SU-DHL-6 (cell line): Measurements from ENCODE around the gene CCR6.
"Not testable (repeated sequence)": the region's sequence is repeated elsewhere in the genome, so short reads cannot be mapped to it uniquely, and the experiment has no call there.

Source experiments
- H2AFZ ChIP-seq: fragments of 200-600 bp; sonication (generic); 2 replicates; pipeline ENCODE4 v1.6.1; 2014; ENCODE audit warnings: low read depth, mild to moderate bottlenecking, moderate library complexity, mixed read lengths, antibody characterized with exemption, low read length; ENCODE audit not compliant: severe bottlenecking
- H3F3A ChIP-seq: fragments of 200-600 bp; shearing (Covaris generic); 2 replicates; pipeline ENCODE4 v1.6.0; 2016; ENCODE audit warnings: antibody characterized with exemption, mild to moderate bottlenecking; ENCODE audit not compliant: insufficient read depth
- H3K27ac ChIP-seq: fragments of 200-600 bp; sonication (generic); 2 replicates; pipeline ENCODE4 v1.5.1; 2016; ENCODE audit warnings: low read depth, mild to moderate bottlenecking, low read length, moderate library complexity, mixed read lengths
- H3K27me3 ChIP-seq: fragments of 200-600 bp; sonication (generic), shearing (Covaris generic); 2 replicates; pipeline ENCODE4 v1.6.0; 2014; ENCODE audit warnings: mild to moderate bottlenecking, low read length
- H3K36me3 ChIP-seq: fragments of 200-600 bp; sonication (generic); 2 replicates; pipeline ENCODE4 v1.6.1; 2014; ENCODE audit warnings: mild to moderate bottlenecking, low read length, mixed read lengths
- H3K4me2 ChIP-seq: fragments of 300-600, 200-600 bp; shearing (Covaris generic), sonication (generic); 2 replicates; pipeline ENCODE4 v1.6.0; 2014; ENCODE audit warnings: low read length, low read depth, mild to moderate bottlenecking; ENCODE audit not compliant: poor library complexity, severe bottlenecking
- H3K4me3 ChIP-seq: fragments of 200-600 bp; sonication (generic); 2 replicates; pipeline ENCODE4 v1.5.1; 2014; ENCODE audit warnings: antibody characterized with exemption, low read length, mild to moderate bottlenecking, mixed read lengths; ENCODE audit not compliant: insufficient read depth, poor library complexity, severe bottlenecking
- H3K79me2 ChIP-seq: fragments of 200-600 bp; sonication (generic); 2 replicates; pipeline ENCODE4 v1.6.1; 2014; ENCODE audit warnings: mild to moderate bottlenecking, low read length, moderate library complexity; ENCODE audit not compliant: insufficient read depth
- H3K9ac ChIP-seq: fragments of 200-600 bp; sonication (generic); 2 replicates; pipeline ENCODE4 v1.7.0; 2014; ENCODE audit warnings: mild to moderate bottlenecking, low read length
- H3K9me2 ChIP-seq: fragments of 200-600 bp; sonication (generic); replicated peaks from 2 replicates; pipeline ENCODE4 v1.6.1; 2014; ENCODE audit warnings: low read length; ENCODE audit not compliant: insufficient read depth
- H3K9me3 ChIP-seq: fragments of 200-600 bp; sonication (generic); 2 replicates; pipeline ENCODE4 v1.6.1; 2014; ENCODE audit warnings: low read length, mixed read lengths; ENCODE audit not compliant: insufficient read depth
- H4K20me1 ChIP-seq: fragments of 200-600 bp; sonication (generic); 2 replicates; pipeline ENCODE4 v1.6.1; 2014; ENCODE audit warnings: low read depth, mild to moderate bottlenecking, antibody characterized with exemption, low read length, moderate library complexity, mixed read lengths

The CCR6 gene

DNA sequence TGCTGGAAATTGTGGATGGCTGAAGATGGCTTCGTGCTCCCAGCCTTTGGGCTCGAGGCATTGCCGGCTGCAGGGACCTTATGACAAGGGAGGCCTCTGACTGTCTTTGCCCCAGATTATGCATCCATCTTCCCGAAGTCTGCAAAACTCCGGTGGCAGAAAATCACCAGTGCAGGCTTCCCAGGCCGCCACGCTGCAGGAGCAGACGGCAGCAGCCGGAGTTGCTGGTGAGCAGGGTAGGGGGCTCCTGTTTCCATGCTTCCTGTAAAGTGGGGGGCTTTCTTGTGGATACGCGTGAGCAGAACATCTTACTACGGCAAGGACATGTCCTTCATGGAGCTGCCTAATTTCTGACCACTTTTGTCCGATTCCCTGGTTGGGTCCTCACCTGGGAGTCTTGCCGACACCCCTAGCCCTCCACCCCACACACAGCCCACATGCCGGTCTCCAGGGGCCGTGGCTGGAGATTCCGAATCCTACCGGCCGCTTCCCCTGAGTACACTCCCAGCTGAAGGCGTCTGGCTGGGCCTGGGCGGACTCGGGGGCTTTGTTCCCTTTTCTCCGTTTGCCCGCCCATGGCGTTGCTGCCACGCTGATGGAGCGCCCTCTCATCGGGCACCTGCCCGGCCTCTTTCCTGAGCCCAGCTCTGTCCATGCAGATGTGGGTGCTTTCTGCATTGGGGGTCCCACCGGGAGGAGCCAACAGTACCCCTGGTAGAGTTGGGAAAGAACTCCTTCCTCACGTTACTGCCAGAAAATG is 56.2 kb downstream of the CCR6 start:
- H3K27ac ChIP-seq, H2AFZ ChIP-seq, H3K9me2 ChIP-seq, H4K20me1 ChIP-seq, H3K4me2 ChIP-seq, H3K9me3 ChIP-seq, H3K36me3 ChIP-seq, H3K4me3 ChIP-seq, H3K9ac ChIP-seq, H3F3A ChIP-seq, H3K27me3 ChIP-seq, H3K79me2 ChIP-seq: not testable (repeated sequence)

DNA sequence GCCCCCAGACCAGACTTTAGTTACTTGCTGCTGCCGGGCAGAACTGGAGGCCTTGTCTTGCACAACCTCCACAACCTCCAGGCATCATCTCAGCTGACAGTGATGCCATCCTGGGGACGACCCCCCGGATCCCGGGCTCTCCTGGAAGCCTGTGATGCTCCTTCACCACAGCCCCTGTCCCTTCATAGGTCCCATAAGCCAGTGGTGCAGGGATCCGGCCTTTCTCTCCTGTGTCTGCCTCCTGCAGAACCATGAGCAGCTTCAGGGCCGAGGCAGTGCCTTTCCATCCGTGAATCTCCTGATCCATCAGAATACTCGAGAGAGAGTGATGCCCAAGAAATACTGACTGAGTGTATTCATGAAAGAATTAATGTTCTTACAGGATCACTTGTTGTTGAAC is 57.2 kb downstream of the CCR6 start:
- not testable (repeated sequence) for H3K27me3 ChIP-seq, H3K9me2 ChIP-seq, H3K9me3 ChIP-seq, H3K4me2 ChIP-seq, H3F3A ChIP-seq, H3K79me2 ChIP-seq, H3K4me3 ChIP-seq, H3K36me3 ChIP-seq, H3K9ac ChIP-seq, H2AFZ ChIP-seq, H4K20me1 ChIP-seq, H3K27ac ChIP-seq

DNA sequence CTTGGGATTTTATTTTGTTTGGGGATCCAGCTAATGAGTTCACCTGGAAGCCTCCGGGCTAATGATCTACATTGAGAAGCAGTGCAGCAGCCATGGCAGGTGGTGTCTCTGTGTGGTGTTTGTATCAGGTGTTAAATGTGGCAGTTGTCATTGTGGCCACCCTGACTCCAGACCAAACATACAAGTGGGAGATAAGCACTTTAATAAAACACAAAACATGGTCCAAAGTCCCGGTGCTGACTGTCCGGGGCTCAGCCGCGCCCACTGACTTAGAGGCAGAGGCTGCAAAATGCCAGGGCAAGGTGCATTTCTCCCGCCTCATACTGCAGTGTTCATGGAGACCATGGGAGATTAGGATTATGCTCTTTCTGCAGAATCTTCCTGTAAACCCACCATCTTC is 58.5 kb downstream of the CCR6 start:
- H3K9me3 ChIP-seq, H3F3A ChIP-seq, H3K9me2 ChIP-seq, H3K36me3 ChIP-seq, H3K27me3 ChIP-seq, H2AFZ ChIP-seq, H3K4me3 ChIP-seq, H3K4me2 ChIP-seq, H3K79me2 ChIP-seq, H4K20me1 ChIP-seq, H3K27ac ChIP-seq, H3K9ac ChIP-seq: not testable (repeated sequence)

DNA sequence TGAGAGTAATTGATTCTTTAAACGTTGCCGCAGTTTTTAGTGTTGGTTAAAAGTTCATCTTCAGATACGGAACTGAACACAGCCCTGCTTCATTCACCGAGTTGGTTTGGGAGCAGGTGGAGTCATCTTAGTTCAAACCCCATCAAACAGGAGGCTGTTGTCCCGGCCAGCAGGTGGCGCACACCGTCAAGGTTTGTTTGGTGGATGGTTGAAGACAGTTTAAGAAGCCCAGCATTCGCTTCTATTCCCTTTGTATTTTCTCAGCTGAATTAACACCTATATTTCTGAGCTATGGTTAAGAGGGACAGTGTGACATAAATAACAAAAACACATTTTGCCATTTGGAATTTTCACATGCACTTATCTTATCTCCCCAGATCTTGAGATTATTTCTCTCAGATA is 60.0 kb downstream of the CCR6 start:
- not testable (repeated sequence) for H3K36me3 ChIP-seq, H3K9me3 ChIP-seq, H3K27ac ChIP-seq, H3K79me2 ChIP-seq, H2AFZ ChIP-seq, H3K9ac ChIP-seq, H3K4me2 ChIP-seq, H3K27me3 ChIP-seq, H3F3A ChIP-seq, H3K9me2 ChIP-seq, H3K4me3 ChIP-seq, H4K20me1 ChIP-seq

DNA sequence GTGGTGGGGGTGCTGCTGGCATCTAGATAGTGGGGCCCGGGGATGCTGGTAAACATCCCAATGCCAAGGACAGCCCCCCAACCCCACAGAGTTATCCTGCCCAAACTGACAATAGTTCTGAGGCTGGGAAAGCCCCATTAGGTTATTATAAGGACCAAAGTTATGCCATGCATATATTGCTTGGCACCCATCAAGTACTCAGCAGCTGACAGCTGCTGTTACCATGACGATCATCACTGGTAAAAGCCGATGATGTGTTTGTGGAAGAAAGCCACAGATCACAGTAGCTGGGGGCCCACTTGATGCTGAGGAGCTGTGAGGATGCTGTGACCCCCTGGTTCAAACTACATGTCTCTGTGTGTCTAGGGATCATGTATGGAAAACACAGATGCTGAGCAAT is 62.2 kb downstream of the CCR6 start:
- H3K27ac ChIP-seq, H3K9me2 ChIP-seq, H3K9me3 ChIP-seq, H3F3A ChIP-seq, H3K4me3 ChIP-seq, H3K9ac ChIP-seq, H4K20me1 ChIP-seq, H2AFZ ChIP-seq, H3K36me3 ChIP-seq, H3K79me2 ChIP-seq, H3K4me2 ChIP-seq, H3K27me3 ChIP-seq: not testable (repeated sequence)

DNA sequence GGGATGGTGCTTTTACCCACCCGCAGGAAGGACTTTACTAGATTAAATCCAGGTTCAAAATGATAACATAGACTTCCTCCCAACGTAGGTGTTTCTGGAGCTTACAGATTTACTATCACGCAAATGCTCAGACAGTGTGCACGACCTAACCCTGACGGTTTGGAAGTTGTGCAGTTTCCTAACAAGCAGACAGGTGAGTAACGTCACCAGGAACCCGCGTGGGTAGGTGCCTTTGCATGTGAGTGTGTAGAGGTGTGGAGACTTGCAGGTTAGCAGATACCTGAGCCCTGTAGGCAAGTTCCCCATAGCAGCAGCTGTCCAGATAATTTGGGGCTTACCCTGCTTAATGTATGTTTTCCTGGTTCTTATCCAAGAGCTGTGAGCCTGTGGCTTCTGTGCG is 64.4 kb downstream of the CCR6 start:
- H3K27ac ChIP-seq, H3K9me2 ChIP-seq, H3K9ac ChIP-seq, H2AFZ ChIP-seq, H3K27me3 ChIP-seq, H3K9me3 ChIP-seq, H3F3A ChIP-seq, H3K4me2 ChIP-seq, H3K4me3 ChIP-seq, H3K79me2 ChIP-seq, H4K20me1 ChIP-seq, H3K36me3 ChIP-seq: not testable (repeated sequence)
